Measurements from ENCODE around the gene E2F8.

The E2F8 gene

GRCh38 chr11:19218786-19219460, 21.8 kb downstream of the E2F8 start:
- no peak for DNase-seq

DNA sequence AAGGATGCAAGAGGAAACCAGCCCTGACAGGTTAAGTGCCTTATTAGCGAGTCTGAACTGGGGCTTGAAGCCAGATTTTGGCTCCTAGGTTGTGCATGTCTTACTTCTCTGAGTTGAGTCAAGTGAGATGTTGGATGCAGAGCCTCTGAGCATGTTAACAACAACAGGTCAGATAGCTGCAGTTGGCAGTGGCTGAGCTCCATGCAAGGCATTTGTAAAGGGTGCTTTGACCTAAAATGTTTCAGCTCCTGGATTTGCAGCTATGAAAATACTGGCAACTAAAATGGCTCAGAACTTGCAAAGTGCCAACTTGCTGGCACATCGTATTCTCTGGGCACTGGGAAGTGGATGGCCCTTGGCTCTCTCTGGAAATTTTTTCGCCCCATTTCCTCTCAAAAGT, 22.5 kb downstream of the E2F8 start:
- no peak for DNase-seq

- no peak for DNase-seq
Measured at GRCh38 chr11:19216709-19217374, 23.9 kb downstream of the E2F8 start.

DNA sequence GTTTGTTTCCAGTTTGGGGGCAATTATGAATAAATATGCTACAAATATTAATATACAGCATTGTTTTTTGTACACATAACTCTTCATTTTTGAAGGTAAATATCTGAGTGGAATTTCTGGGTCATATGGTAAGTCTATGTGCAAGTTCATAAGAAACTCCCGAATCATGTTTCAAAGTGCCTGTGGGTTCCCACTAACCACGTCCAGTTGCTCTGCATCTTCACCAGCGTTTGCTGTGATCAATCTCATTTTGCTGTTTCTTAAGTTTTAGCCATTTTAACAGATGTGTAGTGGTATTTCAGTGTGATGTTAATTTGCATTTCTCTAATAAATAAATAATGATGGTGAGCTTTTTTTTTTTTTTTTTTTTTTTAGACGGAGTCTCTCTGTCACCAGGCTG, 24.7 kb downstream of the E2F8 start:
- DNase-seq: no peak

DNA sequence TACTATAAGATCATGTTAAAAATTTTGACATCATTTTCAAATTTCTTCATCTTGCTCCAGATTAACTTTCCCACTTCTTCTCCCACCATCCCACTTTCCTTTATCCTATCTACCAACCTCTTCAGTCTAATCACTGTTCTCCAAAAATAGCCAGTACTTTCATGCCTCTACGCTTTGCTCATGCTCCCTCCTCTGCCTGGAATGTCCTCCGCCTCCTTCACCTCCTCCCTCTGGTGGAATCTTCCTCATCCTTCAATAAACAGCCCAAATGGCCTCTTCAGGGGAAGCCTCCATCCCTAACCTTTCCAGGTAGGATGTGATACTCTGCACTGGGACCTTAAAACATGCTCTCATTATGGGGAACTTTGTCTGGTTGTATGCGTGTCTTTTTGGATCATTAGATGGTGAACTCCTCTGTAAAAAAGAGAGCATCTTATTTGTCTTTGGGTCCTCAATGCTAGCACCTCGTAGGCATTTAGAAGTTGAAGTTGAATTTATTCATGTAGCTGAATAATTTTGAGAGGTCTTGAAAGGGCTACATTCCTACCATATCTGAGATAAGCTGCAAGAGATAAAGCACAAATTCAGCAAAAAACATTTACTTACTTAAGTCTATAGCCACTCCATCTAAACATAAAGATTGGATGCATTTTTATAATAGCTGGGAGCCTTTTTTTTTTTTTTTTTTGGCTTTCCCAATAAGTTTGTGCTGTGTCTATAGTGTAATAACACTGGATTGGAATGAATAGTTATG, 31.0 kb downstream of the E2F8 start:
- no peak for DNase-seq

- no peak for DNase-seq
Measured at GRCh38 chr11:19208959-19209546, 31.7 kb downstream of the E2F8 start.

DNA sequence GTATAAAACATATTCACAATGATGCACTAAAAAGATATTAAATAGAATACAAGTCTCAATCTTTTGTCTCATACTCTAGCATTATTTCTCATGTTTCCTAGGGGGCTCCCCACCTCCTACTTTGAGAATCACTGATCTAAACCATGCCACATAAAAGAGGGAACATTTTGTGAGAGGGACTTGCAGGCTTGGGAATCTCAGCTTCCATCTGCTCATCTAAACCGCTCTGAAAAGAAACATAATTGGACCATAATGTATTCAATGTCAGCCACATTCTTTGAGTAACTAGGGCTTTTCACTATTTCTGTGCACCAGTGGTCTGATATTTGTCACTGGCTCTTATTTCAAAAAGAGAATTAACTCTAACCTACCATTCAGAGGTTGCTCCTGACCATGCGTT, 32.6 kb downstream of the E2F8 start:
- DNase-seq: no peak

- no peak for DNase-seq
Measured at GRCh38 chr11:19204836-19205235, 35.9 kb downstream of the E2F8 start.

DNA sequence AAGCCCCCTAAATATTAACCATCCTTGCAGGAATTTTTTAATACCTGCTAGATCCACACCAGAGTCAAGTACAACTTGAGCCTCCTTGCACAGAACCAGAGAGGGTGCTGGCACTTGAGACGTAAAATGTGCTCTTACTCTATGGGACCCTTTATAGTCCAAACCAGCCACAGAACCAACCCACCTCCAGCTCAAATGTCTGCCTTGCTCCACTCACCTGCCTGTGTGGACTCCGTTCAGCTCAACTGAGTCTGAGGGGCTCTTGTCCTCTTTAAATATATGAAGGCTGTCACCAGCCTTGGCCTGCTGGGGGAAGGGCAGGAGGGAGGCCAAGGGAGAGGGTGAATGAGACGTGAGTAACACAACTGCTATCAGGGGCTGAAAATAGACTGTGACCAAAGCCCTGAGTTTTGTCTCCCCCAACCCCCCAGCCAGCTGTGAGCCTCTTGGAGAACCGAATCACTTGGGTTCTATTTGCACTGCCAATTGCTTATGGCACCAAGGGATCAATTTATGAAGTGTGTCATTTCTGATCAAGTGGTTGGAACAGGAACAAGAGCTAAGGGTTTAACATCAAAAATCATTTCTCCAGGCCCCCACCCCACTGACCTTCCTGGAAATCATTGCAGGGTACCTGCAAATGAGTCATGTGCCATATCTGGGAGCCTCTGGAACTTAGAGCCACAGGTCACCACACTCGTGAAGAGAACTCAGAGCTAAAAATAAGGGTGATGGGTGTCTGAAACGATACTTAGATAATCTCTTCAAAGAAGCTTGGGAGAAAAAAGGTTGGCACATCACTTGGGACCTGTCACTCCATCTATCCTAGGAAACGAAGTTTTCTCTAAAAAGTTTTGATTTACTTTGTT, 38.8 kb downstream of the E2F8 start, which contains the start of gene CSRP3:
Gene CSRP3 (minus strand): TSS at position 247 of the 869 bp plus-strand sequence. CDS start 9,535 bp downstream, outside the sequence.
- no peak for DNase-seq

GRCh38 chr11:19200410-19201201, 40.1 kb downstream of the E2F8 start:
- DNase-seq: no peak

- no peak for DNase-seq
Measured at GRCh38 chr11:19199771-19200170, 41.0 kb downstream of the E2F8 start.

DNA sequence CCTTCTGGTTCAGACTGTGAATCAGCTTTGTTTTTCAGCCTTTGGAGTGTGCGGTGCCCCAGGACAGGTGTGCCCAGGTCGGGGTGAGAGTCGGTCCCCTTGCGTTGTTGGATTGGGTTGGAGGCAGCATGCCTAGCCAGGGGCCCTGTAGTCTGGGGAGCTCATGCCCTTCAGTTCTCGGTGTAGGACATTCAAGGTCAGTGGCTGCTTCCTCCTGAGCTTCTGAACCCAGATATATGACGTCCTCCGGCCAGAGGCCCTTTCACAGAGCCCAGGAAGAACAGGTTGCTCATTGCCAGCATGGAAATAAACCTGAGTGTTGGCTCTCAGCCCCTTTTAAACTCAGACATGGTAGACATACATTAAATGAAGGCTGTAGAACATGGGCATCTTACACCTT, 41.7 kb downstream of the E2F8 start:
- no peak for DNase-seq

DNA sequence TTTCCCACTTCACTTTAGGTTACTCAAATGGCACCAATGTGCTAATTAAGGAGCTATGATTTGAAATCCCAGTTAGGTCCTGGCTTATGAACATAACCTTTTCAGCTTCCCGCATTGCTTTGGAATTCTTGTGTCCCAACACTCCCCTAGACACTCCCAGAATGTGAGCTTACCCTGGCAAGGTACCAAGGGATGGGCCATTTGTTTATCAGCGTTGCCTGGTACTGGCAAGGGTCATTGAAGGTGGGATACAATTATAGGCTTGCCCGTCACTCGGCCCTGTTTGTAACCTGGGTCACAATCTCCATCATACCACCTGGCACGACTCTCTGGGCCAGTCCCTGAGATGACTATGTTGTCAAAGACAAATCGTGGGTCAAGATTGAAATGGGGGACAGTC, 44.3 kb downstream of the E2F8 start:
- no peak for DNase-seq

GRCh38 chr11:19194620-19195308, 46.0 kb downstream of the E2F8 start:
- DNase-seq: no peak

DNA sequence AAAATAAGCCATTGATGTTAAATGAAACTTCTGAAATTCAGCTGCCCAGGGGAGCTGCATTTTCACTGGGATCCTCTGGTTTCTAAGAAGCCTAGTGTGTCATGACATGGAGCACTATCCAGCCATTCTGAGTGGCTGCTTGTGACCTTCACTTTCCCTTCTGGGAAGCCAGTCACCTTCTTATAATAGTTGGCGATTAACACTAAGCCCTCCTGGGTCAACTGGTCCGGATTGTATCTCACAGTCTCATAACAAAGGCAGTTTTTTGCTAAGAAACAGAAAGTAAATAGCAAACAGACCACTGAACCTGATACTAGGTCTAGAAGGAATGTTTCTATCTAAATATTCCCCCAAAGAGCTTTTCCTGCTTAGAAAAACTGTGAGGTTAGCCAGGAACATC, 46.8 kb downstream of the E2F8 start:
- no peak for DNase-seq

DNA sequence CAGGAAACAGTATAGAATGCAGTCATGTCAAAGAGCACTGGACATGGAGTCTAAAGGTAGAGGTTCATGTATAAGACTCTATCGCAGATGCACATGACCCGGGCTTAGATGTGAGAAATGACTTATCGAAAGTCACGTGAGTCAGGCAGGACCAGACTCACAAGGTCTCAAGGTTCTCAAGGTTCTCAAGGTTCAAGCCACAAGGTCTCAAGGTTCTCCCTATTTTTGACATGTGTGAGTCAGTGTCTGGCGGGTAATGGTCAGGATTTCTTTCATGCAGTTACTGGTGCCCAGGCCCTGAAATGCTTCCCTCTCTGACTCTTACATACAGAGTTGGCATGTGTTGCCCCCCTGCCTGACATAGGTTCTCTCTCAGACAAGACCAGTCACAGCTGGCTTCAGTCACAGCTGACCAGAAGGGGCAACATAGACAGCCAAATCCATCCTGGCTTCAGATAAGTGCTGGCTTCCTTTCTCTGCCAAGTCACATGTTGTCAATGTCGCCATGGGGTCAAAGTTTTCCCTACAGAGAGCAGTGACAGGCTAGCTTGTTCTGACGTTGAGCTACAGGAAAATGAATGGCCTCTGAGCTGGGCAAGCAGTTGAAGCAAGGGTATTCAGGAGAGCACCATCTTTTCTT, 49.1 kb downstream of the E2F8 start:
- no peak for DNase-seq

GRCh38 chr11:19187833-19188258, 52.9 kb downstream of the E2F8 start:
- DNase-seq: no peak

GRCh38 chr11:19187114-19187832, 53.5 kb downstream of the E2F8 start:
- no peak for DNase-seq

GRCh38 chr11:19185516-19186052, 55.2 kb downstream of the E2F8 start:
- DNase-seq: no peak

DNA sequence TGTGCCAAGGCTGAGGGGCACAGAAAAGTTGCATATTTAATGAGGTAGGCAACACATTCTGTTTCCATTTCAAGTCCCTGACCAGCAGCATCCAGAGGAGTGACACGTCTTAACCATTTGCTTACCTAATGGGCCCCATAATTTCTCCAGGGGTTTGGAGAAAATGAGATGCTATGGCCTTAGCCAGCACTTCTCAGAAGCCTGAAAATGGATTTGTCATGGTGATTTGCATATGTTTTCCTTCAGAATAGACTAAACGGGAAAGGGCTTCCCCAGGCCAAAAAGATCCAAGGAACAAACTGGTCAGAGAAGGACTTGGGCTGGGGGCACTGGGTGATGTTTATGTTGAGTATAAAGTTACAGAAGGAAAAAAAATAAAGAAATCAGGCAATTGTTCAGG, 55.7 kb downstream of the E2F8 start:
- DNase-seq: no peak
